WTC11 (cell line): ENCODE data around the gene SPIRE1.

Experiments
- ATF6 ChIP-seq: sonication (generic); formaldehyde crosslinking; IDR thresholded peaks from 2 replicates; pipeline ENCODE4 v1.8.1; 2023; ENCODE audit warnings: mild to moderate bottlenecking, missing genetic modification reagents
- CTCF ChIP-seq: fragments of 200-600 bp; IDR thresholded peaks from 2 replicates; pipeline ENCODE4 v1.8.0; 2022; ENCODE audit warnings: antibody characterized with exemption
- FOXJ3 ChIP-seq: sonication (generic); formaldehyde crosslinking; IDR thresholded peaks from 2 replicates; pipeline ENCODE4 v1.9.0; 2021; ENCODE audit warnings: missing genetic modification reagents, mild to moderate bottlenecking, borderline replicate concordance
- JUN ChIP-seq: sonication (generic); formaldehyde crosslinking; IDR thresholded peaks from 2 replicates; pipeline ENCODE4 v1.8.0; 2023; ENCODE audit warnings: mild to moderate bottlenecking, missing genetic modification reagents
- MAX ChIP-seq: sonication (generic); formaldehyde crosslinking; IDR thresholded peaks from 2 replicates; pipeline ENCODE4 v1.8.0; 2022; ENCODE audit warnings: mild to moderate bottlenecking, missing genetic modification reagents
- MYBL2 ChIP-seq: sonication (generic); formaldehyde crosslinking; IDR thresholded peaks from 2 replicates; pipeline ENCODE4 v1.8.1; 2023; ENCODE audit warnings: mild to moderate bottlenecking, moderate library complexity, missing genetic modification reagents
- SP1 ChIP-seq: sonication (generic); formaldehyde crosslinking; conservative IDR thresholded peaks from 2 replicates; pipeline ENCODE4 v1.8.1; 2022; ENCODE audit warnings: missing genetic modification reagents
- STAT6 ChIP-seq: sonication (generic); formaldehyde crosslinking; conservative IDR thresholded peaks from 2 replicates; pipeline ENCODE4 v1.8.1; 2023; ENCODE audit warnings: mild to moderate bottlenecking, low read depth, missing genetic modification reagents, moderate library complexity
- TEAD4 ChIP-seq: sonication (generic); formaldehyde crosslinking; IDR thresholded peaks from 2 replicates; pipeline ENCODE4 v1.8.0; 2022; ENCODE audit warnings: mild to moderate bottlenecking, missing genetic modification reagents
- USF1 ChIP-seq: sonication (generic); formaldehyde crosslinking; IDR thresholded peaks from 2 replicates; pipeline ENCODE4 v1.8.0; 2022; ENCODE audit warnings: mild to moderate bottlenecking, missing genetic modification reagents
- ZNF121 ChIP-seq: sonication (generic); formaldehyde crosslinking; IDR thresholded peaks from 2 replicates; pipeline ENCODE4 v1.8.0; 2023; ENCODE audit warnings: missing genetic modification reagents

- TF ChIP-seq CTCF (no peak), ZNF121 (CRISPR knock-in tag) (no peak), JUN (CRISPR knock-in tag) (no peak), TEAD4 (CRISPR knock-in tag) (no peak), STAT6 (no peak), SP1 (CRISPR knock-in tag) (no peak), MYBL2 (CRISPR knock-in tag) (no peak), FOXJ3 (CRISPR knock-in tag) (no peak), ATF6 (CRISPR knock-in tag) (no peak), MAX (CRISPR knock-in tag) (no peak), USF1 (CRISPR knock-in tag) (no peak)
Measured at GRCh38 chr18:12434541-12434929, 223.4 kb downstream of the SPIRE1 start.
